Measurements from ENCODE around the gene TMCO6.
"Not testable (repeated sequence)": the region's sequence is repeated elsewhere in the genome, so short reads cannot be mapped to it uniquely, and the experiment has no call there.

TMCO6 gene

GRCh38 chr5:140639148-140639981 lies at the start of gene TMCO6:
Gene TMCO6, plus strand, starts transcription at chr5:140639451. Its CDS starts 77 bp downstream, at chr5:140639528.
- no peak for FAIRE-seq

GRCh38 chr5:140590861-140591260 lies 48.4 kb upstream of the TMCO6 start:
- FAIRE-seq: no peak

GRCh38 chr5:140591747-140592372 lies 47.4 kb upstream of the TMCO6 start:
- no peak for FAIRE-seq

GRCh38 chr5:140593070-140593469 lies 46.2 kb upstream of the TMCO6 start:
- not testable (repeated sequence) for FAIRE-seq

DNA sequence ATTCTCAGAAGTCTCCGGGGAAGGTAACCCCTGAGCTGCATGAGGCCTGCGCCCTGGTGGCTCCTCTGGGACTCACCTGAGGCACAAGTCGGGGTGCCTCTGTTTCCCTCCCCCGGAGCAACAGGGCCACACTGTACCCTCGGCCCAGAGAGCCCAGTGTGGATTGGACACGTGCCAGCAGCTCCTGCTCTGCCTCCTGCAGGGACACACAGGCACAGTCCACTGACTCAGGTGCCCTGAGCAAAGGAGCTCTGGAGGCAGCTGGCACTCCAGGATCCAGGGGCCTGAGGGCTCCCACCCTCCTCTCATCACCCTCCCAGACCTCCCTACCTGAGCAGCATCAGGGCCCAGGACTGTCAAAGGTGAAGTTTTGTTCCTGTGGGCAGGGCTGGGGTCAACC lies 45.1 kb upstream of the TMCO6 start:
- no peak for FAIRE-seq

- FAIRE-seq: no peak
Observed at GRCh38 chr5:140595538-140596300, 43.5 kb upstream of the TMCO6 start.

DNA sequence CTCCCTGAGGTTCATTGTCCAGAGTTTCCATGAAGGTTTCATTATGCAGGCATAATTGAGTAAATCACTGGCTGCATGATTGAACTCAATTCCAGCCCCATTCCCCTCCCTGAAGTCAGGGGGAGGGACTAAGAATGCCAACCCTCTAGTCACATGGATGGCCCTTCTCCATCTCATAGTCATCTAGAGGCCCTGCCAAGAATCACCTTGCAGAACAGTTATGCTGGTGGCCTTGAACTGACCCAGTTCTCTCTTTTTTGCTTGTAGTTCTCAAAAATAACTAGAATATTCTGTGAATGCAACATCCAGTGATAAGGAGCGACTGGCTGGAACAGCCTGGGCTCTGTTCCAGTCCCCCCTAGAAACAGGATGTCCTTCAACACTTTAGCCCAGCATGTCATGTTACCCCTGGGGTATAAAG lies 42.9 kb upstream of the TMCO6 start:
- no peak for FAIRE-seq

GRCh38 chr5:140598836-140599235 lies 40.4 kb upstream of the TMCO6 start:
- FAIRE-seq: no peak

DNA sequence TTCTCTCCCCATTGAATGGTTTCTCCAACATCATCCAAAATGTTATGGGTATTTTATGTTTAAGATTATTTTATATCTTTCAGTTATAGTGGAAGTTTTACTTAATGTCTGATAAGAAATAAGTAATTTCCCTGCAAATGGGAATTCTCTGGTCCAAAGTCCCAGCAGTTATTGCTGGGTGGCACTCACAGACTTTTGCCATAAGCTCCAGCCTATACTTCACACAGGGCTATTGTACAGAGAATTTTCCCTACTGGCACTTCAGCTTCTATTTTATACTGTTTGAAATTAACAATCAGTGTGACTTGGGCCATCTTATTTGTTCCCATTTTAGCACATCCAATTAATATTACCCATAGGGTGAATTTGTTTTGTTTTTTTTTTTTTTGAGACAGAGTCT lies 39.2 kb upstream of the TMCO6 start:
- no peak for FAIRE-seq

DNA sequence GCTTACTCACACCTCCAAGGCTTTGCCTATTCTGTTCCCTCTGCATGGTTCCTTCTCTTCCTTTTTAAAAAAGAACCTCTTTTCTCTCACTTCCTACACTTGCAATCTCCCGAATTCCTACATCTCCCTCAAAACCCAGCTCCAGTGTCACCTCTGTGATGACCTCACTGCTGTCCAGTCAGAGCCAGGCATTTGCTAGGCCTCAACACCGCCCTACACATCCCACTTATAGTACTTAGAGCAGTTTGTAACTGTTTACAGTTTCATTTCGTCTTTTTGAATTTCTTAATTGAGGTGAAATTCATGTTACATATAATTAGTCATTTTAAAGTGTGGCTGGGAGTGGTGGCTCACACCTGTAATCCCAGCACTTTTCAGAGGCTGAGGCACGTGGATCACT lies 37.1 kb upstream of the TMCO6 start:
- no peak for FAIRE-seq

- FAIRE-seq: not testable (repeated sequence)
Observed at GRCh38 chr5:140603446-140603698, 35.9 kb upstream of the TMCO6 start.

- no peak for FAIRE-seq
Observed at GRCh38 chr5:140603734-140604133, 35.5 kb upstream of the TMCO6 start.

- no peak for FAIRE-seq
Observed at GRCh38 chr5:140605879-140606278, 33.4 kb upstream of the TMCO6 start.

- no peak for FAIRE-seq
Observed at GRCh38 chr5:140607031-140607430, 32.2 kb upstream of the TMCO6 start.

DNA sequence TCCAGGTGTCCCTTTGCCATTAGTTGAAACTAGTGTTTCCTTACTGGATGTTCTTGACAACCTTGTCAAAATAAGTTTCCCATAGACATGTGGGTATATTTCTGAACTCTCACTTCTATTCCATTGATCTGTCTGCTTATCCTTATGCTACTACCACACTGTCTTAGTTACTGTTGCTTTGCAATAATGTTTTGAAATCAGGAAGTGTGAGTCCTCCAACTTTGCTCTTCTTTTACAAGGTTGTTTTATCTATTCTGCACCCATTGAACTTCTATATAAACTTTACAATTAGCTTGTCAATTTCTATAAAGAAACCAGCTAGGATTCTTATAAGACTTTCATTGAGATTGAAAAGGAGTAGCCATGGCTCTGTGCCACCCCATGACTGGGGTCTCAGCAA lies 30.5 kb upstream of the TMCO6 start:
- no peak for FAIRE-seq

DNA sequence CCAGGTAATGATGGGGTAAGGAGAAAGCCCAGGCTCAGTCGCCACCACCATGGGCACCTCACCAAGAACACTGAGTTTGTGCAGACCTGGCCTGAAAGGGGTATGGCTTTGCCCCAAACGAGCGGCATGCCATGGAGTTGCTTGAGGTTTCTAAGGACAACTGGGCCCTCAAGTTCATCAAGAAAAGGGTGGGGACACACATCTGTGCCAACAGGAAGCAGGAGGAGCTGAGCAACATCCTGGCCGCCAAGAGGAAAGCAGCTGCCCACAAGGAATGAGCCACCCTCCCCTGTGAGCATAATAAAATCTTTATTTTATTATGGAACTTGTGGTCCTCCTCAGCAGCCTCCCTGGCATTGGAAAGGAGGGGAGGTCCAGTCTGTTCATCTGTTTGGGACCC lies 30.1 kb upstream of the TMCO6 start:
- no peak for FAIRE-seq

DNA sequence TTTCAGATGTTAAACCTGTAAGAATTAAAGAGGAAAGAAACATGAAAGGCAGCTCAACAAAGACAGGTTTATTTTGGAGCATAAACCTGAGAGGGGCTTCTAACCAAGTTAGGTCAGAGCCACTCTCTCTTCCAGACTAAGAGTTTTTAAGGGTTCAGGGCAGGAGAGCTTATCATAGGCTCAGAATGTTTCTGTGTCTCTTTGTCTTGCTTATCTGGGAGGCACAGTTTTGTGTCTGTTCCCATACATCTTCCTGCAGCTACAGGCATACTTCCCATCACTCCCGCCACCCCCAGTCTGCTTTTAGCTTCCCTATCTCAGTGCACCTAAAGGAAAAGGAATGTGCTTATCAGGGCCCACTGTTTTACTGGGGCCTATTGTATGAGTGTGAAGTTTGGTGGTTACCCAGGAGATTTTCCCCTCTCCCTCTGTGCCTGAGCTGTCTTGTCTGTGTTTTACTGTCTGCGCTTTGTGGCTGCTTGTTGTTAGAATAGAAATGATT lies 28.2 kb upstream of the TMCO6 start:
- no peak for FAIRE-seq

- FAIRE-seq: no peak
Observed at GRCh38 chr5:140622301-140622700, 16.9 kb upstream of the TMCO6 start.

- not testable (repeated sequence) for FAIRE-seq
Observed at GRCh38 chr5:140623061-140623460, 16.2 kb upstream of the TMCO6 start.

DNA sequence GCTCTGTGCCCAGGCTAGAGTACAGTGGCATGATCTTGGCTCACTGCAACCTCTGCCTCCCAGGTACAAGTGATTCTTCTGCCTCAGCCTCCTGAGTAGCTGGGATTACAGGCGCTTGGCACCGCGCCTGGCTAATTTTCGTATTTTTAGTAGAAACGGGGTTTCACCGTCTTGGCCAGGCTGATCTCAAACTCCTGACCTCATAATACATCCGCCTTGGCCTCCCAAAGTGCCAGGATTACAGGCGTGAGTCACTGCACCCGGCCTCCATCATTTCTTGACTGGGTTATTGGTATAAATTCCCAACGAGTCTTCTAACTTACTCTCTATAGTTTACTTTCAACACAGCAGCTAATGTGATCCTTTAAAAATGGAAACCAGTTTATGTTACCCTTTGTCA lies 14.4 kb upstream of the TMCO6 start:
- not testable (repeated sequence) for FAIRE-seq

DNA sequence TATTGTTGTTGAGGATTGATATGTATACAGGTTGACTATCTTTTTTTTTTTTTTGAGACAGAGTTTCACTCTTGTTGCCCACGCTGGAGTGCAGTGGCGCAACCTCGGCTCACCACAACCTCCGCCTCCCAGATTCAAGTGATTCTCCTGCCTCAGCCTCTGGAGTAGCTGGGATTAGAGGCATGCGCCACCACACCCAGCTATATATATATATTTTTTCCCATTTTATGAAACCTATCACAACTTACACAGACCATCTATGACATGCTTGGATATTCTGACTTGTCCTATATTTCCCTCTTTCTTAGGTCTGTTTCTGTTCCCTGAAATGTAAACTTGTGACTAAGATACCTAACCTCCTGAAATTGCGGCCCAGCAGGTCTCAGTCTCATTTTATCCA lies 11.3 kb upstream of the TMCO6 start:
- FAIRE-seq: no peak

DNA sequence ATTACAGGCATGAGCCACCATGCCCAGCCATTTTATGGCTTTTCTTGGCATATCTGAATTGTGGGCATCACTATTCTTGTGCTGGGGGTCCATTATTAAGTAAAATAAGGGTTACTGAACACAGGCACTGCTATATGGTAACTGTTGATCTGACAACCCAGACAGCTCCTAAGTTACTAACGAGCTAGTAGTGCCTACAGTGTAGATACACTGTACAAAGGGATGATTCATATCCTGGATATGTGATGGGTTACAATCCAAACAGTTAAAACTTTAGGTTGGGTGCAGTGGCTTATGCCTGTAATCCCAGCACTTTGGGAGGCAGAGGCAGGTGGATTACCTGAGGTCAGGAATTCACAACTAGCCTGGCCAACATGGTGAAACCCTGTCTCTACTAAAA lies 10.5 kb upstream of the TMCO6 start:
- no peak for FAIRE-seq

- FAIRE-seq: no peak
Observed at GRCh38 chr5:140630292-140631035, 8.8 kb upstream of the TMCO6 start.

Measured in TTC549 (cell line).